ENCODE data around the gene IFITM5.

DNA sequence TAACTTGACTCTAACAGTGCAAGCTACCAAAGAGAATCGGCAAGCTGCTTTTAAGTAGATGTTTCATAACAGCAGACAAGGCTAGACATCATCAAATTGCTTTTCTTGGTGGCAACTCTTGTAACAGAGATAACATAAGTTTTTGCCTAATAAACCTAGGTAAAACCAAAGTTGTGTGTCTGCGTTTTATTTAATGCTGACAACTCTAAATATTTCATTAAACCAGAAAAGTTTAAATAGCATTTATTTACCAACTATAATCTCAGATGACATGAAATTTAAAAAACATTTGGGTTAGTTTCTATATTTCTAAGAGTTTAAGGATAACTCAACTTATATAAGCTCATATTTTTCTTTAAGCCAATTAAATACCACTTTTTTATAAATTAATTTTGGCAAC lies 40.6 kb upstream of the IFITM5 start:
- TF ChIP-seq, protein P1, sequence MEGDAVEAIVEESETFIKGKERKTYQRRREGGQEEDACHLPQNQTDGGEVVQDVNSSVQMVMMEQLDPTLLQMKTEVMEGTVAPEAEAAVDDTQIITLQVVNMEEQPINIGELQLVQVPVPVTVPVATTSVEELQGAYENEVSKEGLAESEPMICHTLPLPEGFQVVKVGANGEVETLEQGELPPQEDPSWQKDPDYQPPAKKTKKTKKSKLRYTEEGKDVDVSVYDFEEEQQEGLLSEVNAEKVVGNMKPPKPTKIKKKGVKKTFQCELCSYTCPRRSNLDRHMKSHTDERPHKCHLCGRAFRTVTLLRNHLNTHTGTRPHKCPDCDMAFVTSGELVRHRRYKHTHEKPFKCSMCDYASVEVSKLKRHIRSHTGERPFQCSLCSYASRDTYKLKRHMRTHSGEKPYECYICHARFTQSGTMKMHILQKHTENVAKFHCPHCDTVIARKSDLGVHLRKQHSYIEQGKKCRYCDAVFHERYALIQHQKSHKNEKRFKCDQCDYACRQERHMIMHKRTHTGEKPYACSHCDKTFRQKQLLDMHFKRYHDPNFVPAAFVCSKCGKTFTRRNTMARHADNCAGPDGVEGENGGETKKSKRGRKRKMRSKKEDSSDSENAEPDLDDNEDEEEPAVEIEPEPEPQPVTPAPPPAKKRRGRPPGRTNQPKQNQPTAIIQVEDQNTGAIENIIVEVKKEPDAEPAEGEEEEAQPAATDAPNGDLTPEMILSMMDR (IDR thresholded peaks at IDR 0.05 in 8 of 11, conservative IDR thresholded peaks at IDR 0.05 in 3 of 11), result no peak
- TF ChIP-seq POLR2A (IDR thresholded peaks at IDR 0.05), result no peak
- no peak for TF ChIP-seq POLR2AphosphoS5 (IDR thresholded peaks at IDR 0.05)

All from spleen (tissue), 7 donors.